ENCODE measurements around the gene TMEM100. TPM values are rescaled to one million over a fixed set of nuclear protein-coding genes. Genes with fewer than 3 reads are reported as not detected.

Gene TMEM100
- total and polyA plus RNA-seq, 5 donors: 13.2 to 37.2 (median 27.6) TPM

- Histone ChIP-seq H3K27me3 (ENCODE audit: control insufficient read depth, insufficient read depth) (no peaks in the 10 kb centered on the region), H3K4me3 (ENCODE audit: low read length) (no peak overlapping the region), H3K9me3 (ENCODE audit: control insufficient read depth, low read length) (no peaks in the 10 kb centered on the region), H3K27ac (ENCODE audit: low read length) (no peak overlapping the region), H3K4me1 (ENCODE audit: control insufficient read depth, insufficient read depth, low read length) (no peaks in the 10 kb centered on the region)
- peak in 2 of 3 donors; percentile 21 to 56 for DNase-seq
- intact Hi-C loops (cut with DNase I): no loop called here
- 52% methylated on average over 8 of the region's 8 CpGs for WGBS
- peak; percentile 52 to 90 for ATAC-seq
These were observed 23.3 kb downstream of the TMEM100 start for GRCh38 chr17:55699181-55699860.

DNA sequence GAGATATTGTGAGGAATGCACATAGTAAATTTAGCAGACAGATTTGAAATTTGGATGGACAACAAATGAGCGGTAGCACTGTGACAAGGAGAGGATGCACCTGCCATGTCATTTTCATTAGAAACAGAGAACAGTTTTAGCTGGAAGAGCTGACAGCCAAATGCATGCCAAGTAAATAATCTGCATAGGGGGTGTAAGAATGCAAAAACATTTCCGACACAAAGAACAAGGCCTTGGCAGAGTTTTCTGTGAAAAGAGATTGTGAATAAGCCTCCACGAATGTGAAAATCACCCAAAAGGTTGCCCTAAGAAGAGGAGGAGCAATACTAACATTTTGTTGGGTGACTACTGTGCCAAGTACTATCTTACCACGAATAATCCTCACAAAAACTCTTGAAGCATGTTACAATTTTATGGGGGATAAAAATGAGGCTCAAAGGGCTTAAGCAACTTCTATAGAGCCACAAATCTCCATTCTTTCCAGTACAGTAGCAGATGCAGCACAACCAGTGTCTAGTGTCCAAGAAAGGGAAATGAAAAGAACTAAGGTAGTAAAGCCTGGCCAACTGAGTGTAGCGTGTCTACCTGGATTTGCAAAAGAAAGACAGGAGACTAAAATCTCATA, 28.3 kb downstream of the TMEM100 start:
- ATAC-seq (no peak), DNase-seq (no peak)
- H3K27me3 ChIP-seq (ENCODE audit: control insufficient read depth, insufficient read depth): no peaks in the 10 kb centered on the region
- no peak overlapping the region for H3K27ac ChIP-seq (ENCODE audit: low read length)
- 46% methylated on average over 5 of the region's 5 CpGs for WGBS
- no peaks in the 10 kb centered on the region for H3K9me3 ChIP-seq (ENCODE audit: control insufficient read depth, low read length)
- intact Hi-C loops (cut with DNase I): no loop called here
- H3K4me3 ChIP-seq (ENCODE audit: low read length): no peak overlapping the region
- no peaks in the 10 kb centered on the region for H3K4me1 ChIP-seq (ENCODE audit: control insufficient read depth, insufficient read depth, low read length)

DNA sequence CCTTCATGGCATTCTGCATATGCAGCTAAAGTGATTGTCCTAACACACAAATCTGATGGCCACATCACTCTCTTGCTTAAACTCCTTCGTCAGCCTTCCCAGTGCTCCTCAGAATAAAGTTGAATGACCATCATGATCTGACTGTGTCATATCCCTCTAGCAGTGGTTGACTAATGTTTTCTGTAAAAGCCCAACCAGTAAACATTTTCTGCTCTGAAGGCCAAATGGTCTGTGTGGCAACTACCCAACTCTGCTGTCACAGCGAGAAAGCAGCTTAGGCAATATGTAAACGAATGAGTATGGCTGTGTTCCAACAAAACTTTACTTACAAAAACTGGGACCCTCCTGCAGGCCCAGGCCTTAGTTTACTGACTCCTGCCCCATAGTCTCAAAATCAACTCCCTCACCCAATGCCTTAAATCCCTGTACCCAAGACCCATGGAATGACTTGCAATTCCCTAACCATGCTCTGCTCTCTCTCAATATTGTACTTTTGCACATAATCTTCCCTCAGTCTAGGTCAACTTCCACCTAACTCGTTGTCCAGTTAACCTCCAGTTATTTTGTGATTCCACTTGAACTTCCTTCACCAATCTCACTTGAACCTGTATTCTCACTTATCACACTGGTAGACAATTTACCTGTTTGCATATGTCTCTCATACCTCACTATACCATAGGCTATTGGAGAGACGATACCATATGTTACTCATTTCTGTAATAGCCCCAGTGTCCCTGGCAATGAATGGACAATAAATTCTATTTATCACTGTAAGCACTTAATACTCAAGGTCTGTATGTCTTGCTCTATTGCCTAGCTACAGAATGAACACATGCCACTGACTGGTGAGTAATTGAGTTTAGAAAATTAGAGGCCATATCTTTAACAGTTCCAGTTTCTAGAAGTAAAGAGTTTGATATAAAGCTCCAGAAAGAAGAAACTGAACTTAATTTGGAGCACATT, 29.1 kb downstream of the TMEM100 start:
- WGBS: 54% methylated on average over 5 of the region's 5 CpGs
- Histone ChIP-seq H3K27ac (ENCODE audit: low read length) (no peak overlapping the region), H3K27me3 (ENCODE audit: control insufficient read depth, insufficient read depth) (no peaks in the 10 kb centered on the region), H3K9me3 (ENCODE audit: control insufficient read depth, low read length) (no peaks in the 10 kb centered on the region), H3K4me3 (ENCODE audit: low read length) (no peak overlapping the region), H3K4me1 (ENCODE audit: control insufficient read depth, insufficient read depth, low read length) (no peaks in the 10 kb centered on the region)
- DNase-seq: peak in 2 of 3 donors; percentile 62 to 69
- ATAC-seq: peak; percentile 64 to 83
- intact Hi-C loops (cut with DNase I): no loop called here

GRCh38 chr17:55692276-55692675, 30.4 kb downstream of the TMEM100 start:
- Histone ChIP-seq H3K9me3 (ENCODE audit: control insufficient read depth, low read length) (no peaks in the 10 kb centered on the region), H3K27me3 (ENCODE audit: control insufficient read depth, insufficient read depth) (no peaks in the 10 kb centered on the region), H3K4me3 (ENCODE audit: low read length) (no peak overlapping the region), H3K27ac (ENCODE audit: low read length) (no peak overlapping the region), H3K4me1 (ENCODE audit: control insufficient read depth, insufficient read depth, low read length) (no peaks in the 10 kb centered on the region)
- ATAC-seq (no peak), DNase-seq (no peak)
- 79% methylated on average over 2 of the region's 2 CpGs for WGBS
- intact Hi-C loops (cut with DNase I): no loop called here

DNA sequence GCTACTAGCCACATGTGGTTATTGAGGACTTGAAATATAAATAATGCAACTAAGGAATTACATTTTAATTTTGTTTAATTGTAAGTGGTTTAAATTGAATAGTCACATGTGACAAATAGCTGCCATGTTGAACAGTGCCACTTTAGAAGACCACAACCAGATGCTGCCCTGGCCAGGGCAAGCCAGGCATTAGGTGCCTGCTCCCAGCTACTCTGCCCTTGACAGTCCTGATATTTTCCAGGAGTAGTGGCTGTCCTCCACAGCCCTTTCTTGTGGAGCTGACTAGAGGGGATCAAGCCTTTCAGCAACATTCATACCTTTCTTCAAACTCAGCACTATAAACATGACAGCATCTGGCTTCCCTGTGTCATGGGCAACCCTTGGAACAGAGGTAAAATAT, 31.0 kb downstream of the TMEM100 start:
- no peak overlapping the region for H3K4me3 ChIP-seq (ENCODE audit: low read length)
- H3K27ac ChIP-seq (ENCODE audit: low read length): no peak overlapping the region
- H3K27me3 ChIP-seq (ENCODE audit: control insufficient read depth, insufficient read depth): no peaks in the 10 kb centered on the region
- ATAC-seq: no peak
- H3K9me3 ChIP-seq (ENCODE audit: control insufficient read depth, low read length): no peaks in the 10 kb centered on the region
- no peaks in the 10 kb centered on the region for H3K4me1 ChIP-seq (ENCODE audit: control insufficient read depth, insufficient read depth, low read length)
- intact Hi-C loops (cut with DNase I): no loop called here
- no peak for DNase-seq

DNA sequence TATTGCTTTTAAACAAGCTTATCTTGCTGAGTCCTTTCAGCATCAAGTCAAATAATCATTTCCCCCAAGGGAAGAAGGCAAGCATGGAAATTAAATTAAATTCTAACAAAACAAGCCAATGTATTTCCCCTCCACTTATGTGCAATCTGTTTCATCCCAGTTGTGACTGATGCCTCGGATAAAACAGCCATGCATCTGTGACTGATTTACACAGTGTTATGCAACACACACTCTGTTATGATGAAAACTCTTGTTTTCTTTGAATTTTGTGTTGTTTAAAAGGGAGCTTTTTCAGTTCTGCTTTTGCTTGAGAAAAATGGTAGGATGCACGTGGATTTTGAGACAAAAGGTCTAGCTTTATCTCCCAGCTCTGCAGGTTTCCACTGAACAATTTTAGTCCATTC, 32.6 kb downstream of the TMEM100 start:
- no peak for DNase-seq
- intact Hi-C loops (cut with DNase I): no loop called here
- ATAC-seq: no peak
- WGBS: 51% methylated on average over 2 of the region's 2 CpGs
- Histone ChIP-seq H3K27ac (ENCODE audit: low read length) (no peak overlapping the region), H3K9me3 (ENCODE audit: control insufficient read depth, low read length) (no peaks in the 10 kb centered on the region), H3K27me3 (ENCODE audit: control insufficient read depth, insufficient read depth) (no peaks in the 10 kb centered on the region), H3K4me3 (ENCODE audit: low read length) (no peak overlapping the region), H3K4me1 (ENCODE audit: control insufficient read depth, insufficient read depth, low read length) (no peaks in the 10 kb centered on the region)

- WGBS: 79% methylated on average over 4 of the region's 4 CpGs
- Histone ChIP-seq H3K27me3 (ENCODE audit: control insufficient read depth, insufficient read depth) (no peaks in the 10 kb centered on the region), H3K4me3 (ENCODE audit: low read length) (no peak overlapping the region), H3K9me3 (ENCODE audit: control insufficient read depth, low read length) (no peaks in the 10 kb centered on the region), H3K4me1 (ENCODE audit: control insufficient read depth, insufficient read depth, low read length) (no peaks in the 10 kb centered on the region), H3K27ac (ENCODE audit: low read length) (no peak overlapping the region)
- intact Hi-C loops (cut with DNase I): no loop called here
- ATAC-seq: no peak
- DNase-seq: no peak
These were observed 33.0 kb downstream of the TMEM100 start for GRCh38 chr17:55689672-55690071.

- DNase-seq: no peak
These were observed 34.6 kb downstream of the TMEM100 start for GRCh38 chr17:55688057-55688456.

DNA sequence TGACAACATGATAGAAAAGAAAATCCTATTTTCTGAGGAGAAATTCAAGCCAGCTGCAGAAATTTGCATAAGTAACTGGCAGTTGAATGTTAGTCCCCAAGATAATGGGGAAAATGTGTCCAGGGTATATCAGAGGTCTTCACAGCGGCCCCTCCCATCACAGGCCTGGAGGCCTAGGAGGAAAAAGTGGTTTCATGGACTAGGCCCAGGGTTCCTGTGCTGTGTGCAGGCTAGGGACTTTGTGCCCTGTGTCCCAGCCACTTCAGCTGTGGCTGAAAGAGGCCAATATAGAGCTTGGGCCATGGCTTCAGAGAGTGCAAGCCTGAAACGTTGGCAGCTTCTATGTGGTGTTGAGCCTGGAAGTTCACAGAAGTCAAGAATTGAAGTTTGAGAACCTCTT, 35.6 kb downstream of the TMEM100 start:
- no peak overlapping the region for H3K27ac ChIP-seq (ENCODE audit: low read length)
- no peak for ATAC-seq
- H3K4me3 ChIP-seq (ENCODE audit: low read length): no peak overlapping the region
- no peak for DNase-seq
- H3K27me3 ChIP-seq (ENCODE audit: control insufficient read depth, insufficient read depth): no peaks in the 10 kb centered on the region
- H3K9me3 ChIP-seq (ENCODE audit: control insufficient read depth, low read length): no peaks in the 10 kb centered on the region
- 81% methylated on average over 2 of the region's 2 CpGs for WGBS
- intact Hi-C loops (cut with DNase I): no loop called here
- H3K4me1 ChIP-seq (ENCODE audit: control insufficient read depth, insufficient read depth, low read length): no peaks in the 10 kb centered on the region

More at GRCh38 chr17:55688057-55688456, 34.6 kb downstream of the TMEM100 start:
- 60% methylated on average over 3 of the region's 3 CpGs for WGBS
- peak in 1 of 2 donors; percentile 76 for ATAC-seq
- no peaks in the 10 kb centered on the region for H3K27me3 ChIP-seq (ENCODE audit: control insufficient read depth, insufficient read depth)
- no peak overlapping the region for H3K4me3 ChIP-seq (ENCODE audit: low read length)
- H3K27ac ChIP-seq (ENCODE audit: low read length): no peak overlapping the region
- H3K9me3 ChIP-seq (ENCODE audit: control insufficient read depth, low read length): no peaks in the 10 kb centered on the region
- H3K4me1 ChIP-seq (ENCODE audit: control insufficient read depth, insufficient read depth, low read length): no peaks in the 10 kb centered on the region
- intact Hi-C loops (cut with DNase I): no loop called here

GRCh38 chr17:55683550-55684315, 38.9 kb downstream of the TMEM100 start:
- no peak overlapping the region for H3K4me3 ChIP-seq (ENCODE audit: low read length)
- ATAC-seq: no peak
- no peak overlapping the region for H3K27ac ChIP-seq (ENCODE audit: low read length)
- no peaks in the 10 kb centered on the region for H3K27me3 ChIP-seq (ENCODE audit: control insufficient read depth, insufficient read depth)
- H3K4me1 ChIP-seq (ENCODE audit: control insufficient read depth, insufficient read depth, low read length): no peaks in the 10 kb centered on the region
- intact Hi-C loops (cut with DNase I): no loop called here
- no peaks in the 10 kb centered on the region for H3K9me3 ChIP-seq (ENCODE audit: control insufficient read depth, low read length)
- DNase-seq: no peak
- 54% methylated on average over 4 of the region's 4 CpGs for WGBS
